Parathyroid adenoma (tissue), 2 donors: ENCODE results near the gene DNAH3.
"Not testable (repeated sequence)": the region's sequence is repeated elsewhere in the genome, so short reads cannot be mapped to it uniquely, and the experiment has no call there.

Experiments
- H2AFZ ChIP-seq: fragments of 300-600 bp; sonication (generic); one replicate; pipeline ENCODE4 v1.7.0; 2017; ENCODE audit warnings: antibody characterized with exemption, mild to moderate bottlenecking
- H3K27ac ChIP-seq: fragments of 300-600 bp; sonication (generic); one replicate; pipeline ENCODE4 v1.7.0; 2017
- H3K27me3 ChIP-seq: fragments of 300-600 bp; sonication (generic); one replicate; pipeline ENCODE4 v1.7.0; 2017; ENCODE audit warnings: low read length; ENCODE audit not compliant: control insufficient read depth, insufficient read depth
- H3K36me3 ChIP-seq: fragments of 300-600 bp; sonication (generic); one replicate; pipeline ENCODE4 v1.7.0; 2017; ENCODE audit warnings: low read length; ENCODE audit not compliant: control insufficient read depth, insufficient read depth
- H3K4me1 ChIP-seq: fragments of 300-600 bp; sonication (generic); one replicate; pipeline ENCODE4 v1.7.0; 2017; ENCODE audit warnings: control low read depth
- H3K4me2 ChIP-seq: fragments of 300-600 bp; sonication (generic); one replicate; pipeline ENCODE4 v1.7.0; 2017; ENCODE audit warnings: low read length
- H3K4me3 ChIP-seq: fragments of 300-600 bp; sonication (generic); one replicate; pipeline ENCODE4 v1.7.0; 2017; ENCODE audit warnings: low read depth, low read length
- H3K79me2 ChIP-seq: fragments of 300-600 bp; sonication (generic); one replicate; pipeline ENCODE4 v1.7.0; 2017; ENCODE audit warnings: control low read depth
- H3K9ac ChIP-seq: fragments of 300-600 bp; sonication (generic); one replicate; pipeline ENCODE4 v1.7.0; 2017; ENCODE audit warnings: mild to moderate bottlenecking
- H3K9me3 ChIP-seq: fragments of 300-600 bp; sonication (generic); one replicate; pipeline ENCODE4 v1.7.0; 2017; ENCODE audit warnings: low read length; ENCODE audit not compliant: control insufficient read depth
- CTCF ChIP-seq: fragments of 300-600 bp; sonication (generic); IDR thresholded peaks from one replicate; pipeline ENCODE4 v1.7.0; 2017; ENCODE audit warnings: antibody characterized with exemption, mild to moderate bottlenecking
- donor health status: primary hyperparathyroidism.

Gene DNAH3

GRCh38 chr16:20931066-20931600 lies 219.5 kb downstream of the DNAH3 start:
- Histone ChIP-seq H3K27me3 (no peaks in the 10 kb centered on the region), H3K9me3 (no peaks in the 10 kb centered on the region), H3K27ac (no peak overlapping the region), H3K4me1 (no peaks in the 10 kb centered on the region), H3K79me2 (no peaks in the 10 kb centered on the region), H3K9ac (no peak overlapping the region), H3K4me2 (no peak overlapping the region), H3K4me3 (no peak overlapping the region), H3K36me3 (no peaks in the 10 kb centered on the region), H2AFZ (no peak overlapping the region)
- TF ChIP-seq CTCF = no peak

GRCh38 chr16:20930365-20930690 lies 220.3 kb downstream of the DNAH3 start:
- Histone ChIP-seq H3K27me3 (no peaks in the 10 kb centered on the region), H3K4me1 (no peaks in the 10 kb centered on the region), H3K9ac (no peak overlapping the region), H3K4me3 (no peak overlapping the region), H2AFZ (no peak overlapping the region), H3K4me2 (no peak overlapping the region), H3K27ac (no peak overlapping the region), H3K79me2 (no peaks in the 10 kb centered on the region), H3K36me3 (no peaks in the 10 kb centered on the region), H3K9me3 (no peaks in the 10 kb centered on the region)
- TF ChIP-seq CTCF = no peak

- not testable (repeated sequence) for H3K9me3 ChIP-seq, H3K27ac ChIP-seq, H2AFZ ChIP-seq, H3K4me3 ChIP-seq, H3K9ac ChIP-seq, H3K36me3 ChIP-seq, H3K27me3 ChIP-seq, H3K79me2 ChIP-seq, H3K4me1 ChIP-seq, H3K4me2 ChIP-seq
These were observed 220.8 kb downstream of the DNAH3 start for GRCh38 chr16:20929676-20930364.

- H3K79me2 ChIP-seq = no peaks in the 10 kb centered on the region
- no peaks in the 10 kb centered on the region for H3K36me3 ChIP-seq
- H3K27me3 ChIP-seq = no peaks in the 10 kb centered on the region
- no peak overlapping the region for H3K9ac ChIP-seq
- no peak overlapping the region for H3K27ac ChIP-seq
- H3K4me1 ChIP-seq = no peaks in the 10 kb centered on the region
- no peaks in the 10 kb centered on the region for H3K9me3 ChIP-seq
- no peak overlapping the region for H2AFZ ChIP-seq
- TF ChIP-seq CTCF = no peak
- no peak overlapping the region for H3K4me3 ChIP-seq
- no peak overlapping the region for H3K4me2 ChIP-seq
These were observed 221.8 kb downstream of the DNAH3 start for GRCh38 chr16:20928774-20929411.

- no peaks in the 10 kb centered on the region for H3K9me3 ChIP-seq
- no peaks in the 10 kb centered on the region for H3K36me3 ChIP-seq
- TF ChIP-seq CTCF = no peak
- H3K4me2 ChIP-seq = no peak overlapping the region
- H3K4me3 ChIP-seq = no peak overlapping the region
- no peaks in the 10 kb centered on the region for H3K27me3 ChIP-seq
- no peaks in the 10 kb centered on the region for H3K4me1 ChIP-seq
- no peak overlapping the region for H3K27ac ChIP-seq
- H3K9ac ChIP-seq = no peak overlapping the region
- H2AFZ ChIP-seq = no peak overlapping the region
- no peaks in the 10 kb centered on the region for H3K79me2 ChIP-seq
These were observed 224.9 kb downstream of the DNAH3 start for GRCh38 chr16:20925751-20926150.
